Dermis lymphatic vessel endothelial cell (primary cell): ENCODE results near the gene BLACAT1. TPM values are rescaled to one million over a fixed set of nuclear protein-coding genes. Genes with fewer than 3 reads are reported as not detected.

Source experiments
- total RNA-seq: library from RNA; depleted of rRNA; stranded (reverse); fragments of >200 nt; gene quantifications from 2 replicates; pipeline ENCODE4 v1.2.1, GENCODE V29; 2014

BLACAT1 gene
- not detected in 2 replicates for total RNA-seq

DNA sequence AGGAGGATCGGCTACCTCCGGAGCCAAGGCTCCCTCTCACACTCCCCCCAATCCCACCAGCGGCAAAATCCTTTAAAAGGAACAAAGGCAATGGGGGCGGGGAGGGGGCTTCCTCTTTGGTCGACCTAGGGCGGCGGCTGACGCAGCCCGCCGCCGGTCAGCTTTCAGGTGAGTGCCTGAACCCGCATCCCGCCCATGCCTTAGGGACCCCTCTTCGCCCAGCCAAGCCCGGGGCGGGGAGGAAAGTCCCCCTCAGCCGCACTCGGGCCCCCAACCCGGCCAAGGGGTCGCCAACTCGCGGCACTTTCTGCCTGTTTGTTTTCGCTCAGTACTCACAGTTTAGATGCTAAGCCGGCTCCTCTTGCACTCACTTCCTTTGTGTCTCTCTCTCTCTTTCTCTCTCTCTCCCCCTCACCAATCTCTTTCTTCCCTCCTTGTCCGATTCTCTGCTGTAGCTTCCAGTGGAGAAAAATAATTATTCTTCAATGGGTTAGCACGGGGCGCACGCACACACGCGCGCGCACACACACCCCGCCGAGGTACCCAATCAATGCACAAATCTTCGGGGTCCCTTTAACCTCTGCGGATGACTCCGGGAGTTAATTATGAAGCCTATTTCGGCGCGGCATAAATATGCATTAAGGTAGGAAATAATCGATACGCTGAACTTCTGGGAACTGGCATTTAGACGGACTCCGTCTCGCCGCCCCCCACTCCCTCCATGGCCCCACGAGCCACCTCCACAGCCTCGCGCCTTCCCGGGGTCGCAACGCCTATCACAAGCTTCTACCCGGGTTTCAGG is at the start of gene BLACAT1:
BLACAT1 (minus strand) TSS at position 465 of the 802 bp plus-strand sequence.

DNA sequence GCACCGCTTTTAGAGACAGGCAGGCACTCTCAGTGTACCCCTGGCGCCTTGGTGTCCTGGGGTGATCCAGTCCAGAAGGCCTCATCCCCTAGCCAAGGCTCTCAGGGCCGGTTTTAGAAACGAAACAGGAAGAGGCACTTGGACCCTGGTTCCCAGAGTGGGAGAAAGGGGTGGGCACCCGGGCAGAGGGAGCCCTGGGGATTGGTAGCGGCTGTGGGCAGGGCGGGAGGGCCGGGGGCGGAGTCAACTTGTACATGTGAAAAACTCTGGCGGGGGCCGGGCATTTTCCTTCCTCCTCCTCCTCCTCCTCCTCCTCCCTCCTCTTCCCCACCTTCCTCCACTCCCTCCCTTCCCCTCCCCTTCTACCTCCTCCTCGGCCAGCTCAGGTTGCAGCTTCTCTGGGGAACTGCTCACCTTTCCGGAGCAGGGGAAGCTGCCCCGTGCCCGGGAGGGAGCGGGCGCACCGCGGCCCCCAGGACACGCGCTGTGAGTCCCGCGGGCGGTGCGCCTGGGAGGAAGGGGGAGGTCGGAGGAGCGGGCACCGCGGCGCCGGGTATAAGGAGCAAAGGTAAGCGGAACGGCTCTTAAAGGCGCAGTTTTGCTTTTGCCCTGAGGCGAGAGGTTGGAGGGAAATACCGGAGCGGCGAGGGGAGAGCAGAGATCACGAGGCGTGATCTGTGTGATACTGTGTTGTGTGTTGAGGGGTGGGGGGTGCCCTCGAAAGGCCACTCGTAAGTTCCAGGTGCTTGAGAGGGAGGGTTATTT is 48.6 kb upstream of the BLACAT1 start, which contains the start of gene CDK18:
CDK18 (plus strand) TSS at position 359 of the 765 bp plus-strand sequence. CDS start 18,499 bp downstream, outside the sequence.

DNA sequence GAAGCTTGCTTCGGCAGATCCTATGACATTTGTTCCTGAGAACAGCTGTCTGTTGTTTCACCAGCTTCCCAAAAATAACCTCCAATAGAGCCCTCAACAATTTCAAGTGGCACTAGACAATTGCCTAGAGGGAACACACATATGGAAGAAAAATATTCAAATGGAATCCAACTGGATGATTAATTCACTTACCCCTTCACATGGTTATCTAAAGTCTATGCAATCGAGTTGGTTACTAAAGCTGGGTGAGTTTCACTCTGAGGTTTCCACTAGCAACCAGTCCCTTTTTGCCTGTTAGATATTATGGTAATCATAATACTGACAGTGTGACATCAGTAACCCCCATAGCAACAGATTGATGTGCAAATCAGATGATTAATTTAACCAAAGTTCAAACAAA is 34.0 kb downstream of the BLACAT1 start, which contains the start of gene LEMD1:
LEMD1 (minus strand) TSS at position 259 of the 400 bp plus-strand sequence. CDS start 1,520 bp downstream, outside the sequence.

Other genes with a start within 250 kb of the BLACAT1 start
- 12.6 and 14.4 TPM in 2 replicates for gene DSTYK, start 244.3 kb downstream of the BLACAT1 start, total RNA-seq
- gene TMCC2, start 228.1 kb downstream of the BLACAT1 start, total RNA-seq: 0.33 and 0.43 TPM in 2 replicates
- gene NUAK2, start 134.3 kb downstream of the BLACAT1 start, total RNA-seq: 1.5 and 3.4 TPM in 2 replicates
- gene KLHDC8A, start 99.1 kb downstream of the BLACAT1 start, total RNA-seq: not detected in 2 replicates
- gene LEMD1, start 34.0 kb downstream of the BLACAT1 start, total RNA-seq: not detected in 2 replicates
- 0.11 and 0.26 TPM in 2 replicates for gene CDK18, start 48.6 kb upstream of the BLACAT1 start, total RNA-seq
- 35.0 and 65.5 TPM in 2 replicates for gene ELK4, start 176.0 kb upstream of the BLACAT1 start, total RNA-seq
- gene SLC45A3, start 224.5 kb upstream of the BLACAT1 start, total RNA-seq: 26.9 and 43.8 TPM in 2 replicates